ENCODE measurements around the gene FBXO36. TPM values are rescaled to one million over a fixed set of nuclear protein-coding genes. Genes with fewer than 3 reads are reported as not detected.

The FBXO36 gene
- total and polyA plus RNA-seq, 2 donors (not counting 3 experiments of a cell fraction or from before 2014, with no cell fraction given): 0.53 to 1.2 TPM

DNA sequence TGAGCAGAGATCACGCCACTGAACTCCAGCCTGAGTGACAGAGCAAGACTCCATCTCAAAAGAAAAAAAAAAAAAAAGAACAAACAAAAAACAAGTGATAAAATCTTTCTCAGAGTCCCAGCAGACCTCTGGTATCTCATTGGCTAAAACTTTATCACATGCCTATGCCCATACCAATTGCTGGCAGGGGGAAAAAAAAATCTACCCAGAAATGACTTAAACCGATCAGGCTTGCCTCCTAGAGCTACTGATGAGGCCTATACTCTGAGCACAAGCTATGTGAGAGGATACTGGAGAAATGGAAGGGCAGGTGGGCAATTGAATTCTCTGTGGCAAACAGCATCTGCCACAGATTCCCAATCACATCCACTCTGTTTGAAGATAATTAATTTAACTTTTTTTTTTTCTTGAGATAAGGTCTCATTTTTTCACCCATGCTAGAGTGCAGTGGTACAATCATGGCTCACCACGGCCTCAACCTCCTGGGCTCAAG is 49.0 kb downstream of the FBXO36 start:
- H3K9me1 ChIP-seq (replicated peaks; ENCODE audit: control insufficient read depth, extremely low read depth, insufficient read depth, low read length): no peaks in the 10 kb centered on the region
- dilution Hi-C loops (cut with MboI; ENCODE audit: extremely low pct_ligation_motif_present, low sequenced_read_pairs) (no loop called here), intact Hi-C loops (cut with micrococcal nuclease) (no loop called here)
- H3K4me1 ChIP-seq (ENCODE audit: control insufficient read depth, extremely low read depth, insufficient read depth, low read length): no peaks in the 10 kb centered on the region
- H3K27ac ChIP-seq (ENCODE audit: insufficient read depth, low read depth, low read length): no peak overlapping the region
- no peak overlapping the region for H3K4me2 ChIP-seq (ENCODE audit: insufficient read depth, low read length)
- H2AFZ ChIP-seq (ENCODE audit: low read depth, low read length): no peak overlapping the region
- H3K27me3 ChIP-seq (ENCODE audit: control insufficient read depth in 2 of 2, insufficient read depth in 2 of 2, low read length in 2 of 2): no peaks in the 10 kb centered on the region
- FAIRE-seq: no peak
- no TSS peak for BruUV-seq (replicated peaks)
- CTCF ChIA-PET: interaction anchor here (1.1 to 2.8 kb wide), 2 partner anchors 9 to 11 kb away, joined by 4 to 11 read pairs; no protein-coding TSS in a partner anchor
- DNase-seq (ENCODE audit: low read depth, low spot score): no peak
- no peak overlapping the region for H3K4me3 ChIP-seq (replicated peaks in 1 of 3; ENCODE audit: insufficient read depth in 1 of 3, low read depth in 1 of 3, low read length in 3 of 3)
- TF ChIP-seq GATA2 (IDR thresholded peaks at IDR 0.05; ENCODE audit: insufficient read depth, insufficient read length, low read depth, low read length) (no peak), EZH2 (IDR thresholded peaks at IDR 0.05; ENCODE audit: borderline replicate concordance, low read depth, low read length, severe bottlenecking) (no peak), MYC (IDR thresholded peaks at IDR 0.05; ENCODE audit: low read depth, low read length) (no peak), POLR2A (IDR thresholded peaks at IDR 0.05; ENCODE audit: low read depth, low read length) (no peak), JUN (IDR thresholded peaks at IDR 0.05; ENCODE audit: borderline replicate concordance, insufficient read depth, insufficient read length, low read depth) (no peak), FOS (IDR thresholded peaks at IDR 0.05; ENCODE audit: borderline replicate concordance, insufficient read depth, low read length) (no peak), POLR2AphosphoS5 (IDR thresholded peaks at IDR 0.05; ENCODE audit: insufficient read depth, low read depth, low read length) (no peak)
- TF ChIP-seq, protein P1, sequence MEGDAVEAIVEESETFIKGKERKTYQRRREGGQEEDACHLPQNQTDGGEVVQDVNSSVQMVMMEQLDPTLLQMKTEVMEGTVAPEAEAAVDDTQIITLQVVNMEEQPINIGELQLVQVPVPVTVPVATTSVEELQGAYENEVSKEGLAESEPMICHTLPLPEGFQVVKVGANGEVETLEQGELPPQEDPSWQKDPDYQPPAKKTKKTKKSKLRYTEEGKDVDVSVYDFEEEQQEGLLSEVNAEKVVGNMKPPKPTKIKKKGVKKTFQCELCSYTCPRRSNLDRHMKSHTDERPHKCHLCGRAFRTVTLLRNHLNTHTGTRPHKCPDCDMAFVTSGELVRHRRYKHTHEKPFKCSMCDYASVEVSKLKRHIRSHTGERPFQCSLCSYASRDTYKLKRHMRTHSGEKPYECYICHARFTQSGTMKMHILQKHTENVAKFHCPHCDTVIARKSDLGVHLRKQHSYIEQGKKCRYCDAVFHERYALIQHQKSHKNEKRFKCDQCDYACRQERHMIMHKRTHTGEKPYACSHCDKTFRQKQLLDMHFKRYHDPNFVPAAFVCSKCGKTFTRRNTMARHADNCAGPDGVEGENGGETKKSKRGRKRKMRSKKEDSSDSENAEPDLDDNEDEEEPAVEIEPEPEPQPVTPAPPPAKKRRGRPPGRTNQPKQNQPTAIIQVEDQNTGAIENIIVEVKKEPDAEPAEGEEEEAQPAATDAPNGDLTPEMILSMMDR (IDR thresholded peaks at IDR 0.05; ENCODE audit: extremely low read depth in 1 of 2, insufficient read depth in 1 of 2, low read depth in 1 of 2, low read length in 2 of 2): no peak
- TF ChIP-seq, protein P2, sequence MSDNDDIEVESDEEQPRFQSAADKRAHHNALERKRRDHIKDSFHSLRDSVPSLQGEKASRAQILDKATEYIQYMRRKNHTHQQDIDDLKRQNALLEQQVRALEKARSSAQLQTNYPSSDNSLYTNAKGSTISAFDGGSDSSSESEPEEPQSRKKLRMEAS (IDR thresholded peaks at IDR 0.05; ENCODE audit: insufficient read depth, insufficient read length): no peak
- no peaks in the 10 kb centered on the region for H3K36me3 ChIP-seq (ENCODE audit: control insufficient read depth in 2 of 2, extremely low read depth in 1 of 2, insufficient read depth in 2 of 2, low read length in 2 of 2)
- H3K9ac ChIP-seq (replicated peaks; ENCODE audit: extremely low read depth, insufficient read depth, low read length): no peak overlapping the region
- no peaks in the 10 kb centered on the region for H3K9me3 ChIP-seq (replicated peaks; ENCODE audit: control insufficient read depth, insufficient read depth, low read length)
- POLR2A ChIA-PET: no interaction called here
- H4K20me1 ChIP-seq (replicated peaks; ENCODE audit: control insufficient read depth, extremely low read depth, insufficient read depth, low read length): no peaks in the 10 kb centered on the region
- H3K79me2 ChIP-seq (ENCODE audit: control insufficient read depth, insufficient read depth, low read length): no peaks in the 10 kb centered on the region
